OCI-LY7 (cell line): Measurements from ENCODE around the gene OR51L1.

ENCODE experiments used
- EZH2phosphoT487 ChIP-seq: fragments of 200-600 bp; sonication (generic); IDR thresholded peaks from 2 replicates; pipeline ENCODE4 v1.6.1; 2018; ENCODE audit warnings: low read depth, borderline replicate concordance, mild to moderate bottlenecking, mixed run types, antibody characterized with exemption, low read length, moderate library complexity, mixed read lengths
- TF ChIP-seq, protein P1 (sequence below): fragments of 200-600 bp; sonication (generic); conservative IDR thresholded peaks from 2 replicates; pipeline ENCODE4 v1.5.1; 2014; ENCODE audit warnings: mild to moderate bottlenecking, antibody characterized with exemption, low read length, moderate library complexity, mixed read lengths

DNA sequence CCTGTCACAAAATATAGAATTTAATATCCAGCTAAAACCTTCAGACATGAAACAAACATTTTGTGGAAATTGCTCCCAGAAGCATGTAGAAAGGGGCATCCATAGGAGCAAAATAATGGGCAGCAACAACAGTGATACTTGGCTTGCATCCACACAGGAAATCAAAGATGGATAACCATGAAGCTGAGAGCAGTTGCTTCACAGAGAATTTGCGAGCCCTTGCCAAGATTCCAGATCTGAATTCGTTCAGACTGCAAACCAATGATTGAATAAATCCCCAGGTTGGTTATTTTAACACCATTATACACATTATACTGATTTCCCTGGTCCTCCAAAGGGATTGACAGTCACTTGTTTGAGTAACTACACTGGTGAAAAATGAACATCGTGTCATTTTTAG, 15.6 kb upstream of the OR51L1 start:
- TF ChIP-seq EZH2phosphoT487, result no peak
- TF ChIP-seq, protein P1, sequence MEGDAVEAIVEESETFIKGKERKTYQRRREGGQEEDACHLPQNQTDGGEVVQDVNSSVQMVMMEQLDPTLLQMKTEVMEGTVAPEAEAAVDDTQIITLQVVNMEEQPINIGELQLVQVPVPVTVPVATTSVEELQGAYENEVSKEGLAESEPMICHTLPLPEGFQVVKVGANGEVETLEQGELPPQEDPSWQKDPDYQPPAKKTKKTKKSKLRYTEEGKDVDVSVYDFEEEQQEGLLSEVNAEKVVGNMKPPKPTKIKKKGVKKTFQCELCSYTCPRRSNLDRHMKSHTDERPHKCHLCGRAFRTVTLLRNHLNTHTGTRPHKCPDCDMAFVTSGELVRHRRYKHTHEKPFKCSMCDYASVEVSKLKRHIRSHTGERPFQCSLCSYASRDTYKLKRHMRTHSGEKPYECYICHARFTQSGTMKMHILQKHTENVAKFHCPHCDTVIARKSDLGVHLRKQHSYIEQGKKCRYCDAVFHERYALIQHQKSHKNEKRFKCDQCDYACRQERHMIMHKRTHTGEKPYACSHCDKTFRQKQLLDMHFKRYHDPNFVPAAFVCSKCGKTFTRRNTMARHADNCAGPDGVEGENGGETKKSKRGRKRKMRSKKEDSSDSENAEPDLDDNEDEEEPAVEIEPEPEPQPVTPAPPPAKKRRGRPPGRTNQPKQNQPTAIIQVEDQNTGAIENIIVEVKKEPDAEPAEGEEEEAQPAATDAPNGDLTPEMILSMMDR, result no peak
